SHP77 (cell line): ENCODE data around the gene GJA4.

Experiments
- DNase-seq, 2 experiments: peaks; one replicate each; lab custom pipeline; 2025; lab: John Stamatoyannopoulos, UW

GJA4 gene

GRCh38 chr1:34839526-34840305 lies 46.9 kb downstream of the GJA4 start:
- no peak for DNase-seq

- no peak for DNase-seq
These were observed 47.6 kb downstream of the GJA4 start for GRCh38 chr1:34840426-34840825.

- DNase-seq, result no peak
These were observed 49.3 kb downstream of the GJA4 start for GRCh38 chr1:34842073-34842472.

GRCh38 chr1:34842952-34843371 lies 50.2 kb downstream of the GJA4 start:
- no peak for DNase-seq

- DNase-seq, result no peak
These were observed 50.8 kb downstream of the GJA4 start for GRCh38 chr1:34843392-34844251.

- peak in 1 of 2 experiments; percentile 10 for DNase-seq
These were observed 51.4 kb downstream of the GJA4 start for GRCh38 chr1:34844252-34844634.
